ENCODE measurements around the gene NFU1. TPM values are rescaled to one million over a fixed set of nuclear protein-coding genes. Genes with fewer than 3 reads are reported as not detected.

The NFU1 gene
- polyA plus RNA-seq, 1 of the 3 experiments (the other 2 are of a cell fraction), result 23.5 TPM

GRCh38 chr2:69482471-69482870, 45.2 kb upstream of the NFU1 start (continued):
- TF ChIP-seq TEAD4 (IDR thresholded peaks at IDR 0.05; ENCODE audit: borderline replicate concordance, insufficient read depth), result no peak

GRCh38 chr2:69481421-69481820, 44.2 kb upstream of the NFU1 start:
- Histone ChIP-seq H3K9ac (no peak overlapping the region), H3K79me2 (ENCODE audit: insufficient read depth) (no peaks in the 10 kb centered on the region), H3K27me3 (ENCODE audit: insufficient read depth) (no peaks in the 10 kb centered on the region), H3K27ac (ENCODE audit: low read depth in 2 of 2, low read length in 1 of 2) (no peak overlapping the region), H3K4me2 (no peak overlapping the region), H3K4me3 (ENCODE audit: low read depth in 2 of 2, low read length in 1 of 2) (no peak overlapping the region), H3K4me1 (ENCODE audit: control insufficient read depth in 1 of 2, insufficient read depth in 2 of 2, low read depth in 1 of 2, low read length in 1 of 2) (no peaks in the 10 kb centered on the region), H3F3A (replicated peaks; ENCODE audit: insufficient read depth) (no peaks in the 10 kb centered on the region), H3K9me2 (no peaks in the 10 kb centered on the region), H2AFZ (ENCODE audit: low read depth) (no peak overlapping the region), H3K36me3 (replicated peaks in 1 of 2; ENCODE audit: control insufficient read depth in 1 of 2, insufficient read depth in 2 of 2, low read length in 1 of 2) (peaks cover 16 to 19% of the 10 kb centered on the region in 2 experiments), H3K9me3 (no peaks in the 10 kb centered on the region), H4K20me1 (ENCODE audit: insufficient read depth) (no peaks in the 10 kb centered on the region)
- CTCF ChIA-PET, result interaction anchor here (0.7 to 1.2 kb wide), 4 partner anchors 10 to 44 kb away, joined by 3 to 4 read pairs (median 3); partner anchors contain the start of gene NFU1
- POLR2A ChIA-PET, result no interaction called here
- WGBS (ENCODE audit: low lambda C conversion rate), result 100% methylated on average over 1 of the region's 1 CpG
- TF ChIP-seq REST (IDR thresholded peaks at IDR 0.05; ENCODE audit: low read depth, low read length) (no peak), RXRA (IDR thresholded peaks at IDR 0.05; ENCODE audit: borderline replicate concordance, low read depth) (no peak), PBX3 (IDR thresholded peaks at IDR 0.05) (no peak), MAX (IDR thresholded peaks at IDR 0.05; ENCODE audit: low read depth) (no peak), NFIC (IDR thresholded peaks at IDR 0.05; ENCODE audit: borderline replicate concordance) (no peak), RFX5 (IDR thresholded peaks at IDR 0.05; ENCODE audit: low read length) (no peak), ZBTB33 (IDR thresholded peaks at IDR 0.05; ENCODE audit: borderline replicate concordance, low read depth) (no peak), TAF1 (IDR thresholded peaks at IDR 0.05; ENCODE audit: borderline replicate concordance, low read depth, low read length) (no peak), RCOR1 (IDR thresholded peaks at IDR 0.05; ENCODE audit: low read length) (no peak), TEAD4 (IDR thresholded peaks at IDR 0.05; ENCODE audit: borderline replicate concordance, insufficient read depth) (no peak), CHD2 (IDR thresholded peaks at IDR 0.05; ENCODE audit: low read length, partially characterized antibody) (no peak), GATA2 (CRISPR knock-in tag; IDR thresholded peaks at IDR 0.05) (no peak), SMC3 (IDR thresholded peaks at IDR 0.05; ENCODE audit: low read depth, low read length) (no peak), NRF1 (IDR thresholded peaks at IDR 0.05; ENCODE audit: low read depth, low read length) (no peak), MXI1 (IDR thresholded peaks at IDR 0.05; ENCODE audit: low read depth, low read length) (no peak), TCF12 (IDR thresholded peaks at IDR 0.05) (no peak), POLR2AphosphoS5 (IDR thresholded peaks at IDR 0.05; ENCODE audit: low read depth, low read length) (no peak), FOXJ3 (CRISPR knock-in tag; IDR thresholded peaks at IDR 0.05) (no peak), USF2 (IDR thresholded peaks at IDR 0.05; ENCODE audit: borderline replicate concordance, low read depth, low read length) (no peak)
- no peak for DNase-seq

Data from SK-N-SH (cell line).